HG02588 (cell line): ENCODE results near the gene TOX3.

ENCODE experiments used
- ATAC-seq: cut with Tn5 transposase; IDR thresholded peaks from one replicate; pipeline ENCODE4 v1.9.1; 2021; ENCODE audit warnings: mild to moderate bottlenecking, moderate library complexity; ENCODE audit not compliant: unreplicated experiment

Gene TOX3

GRCh38 chr16:52496051-52496876 lies 50.7 kb downstream of the TOX3 start:
- no peak for ATAC-seq

- no peak for ATAC-seq
Observed at GRCh38 chr16:52494621-52495020, 52.3 kb downstream of the TOX3 start.

GRCh38 chr16:52494145-52494544 lies 52.8 kb downstream of the TOX3 start:
- no peak for ATAC-seq

- peak; percentile 90 for ATAC-seq
Observed at GRCh38 chr16:52492789-52493357, 54.1 kb downstream of the TOX3 start.

GRCh38 chr16:52491216-52491615 lies 55.7 kb downstream of the TOX3 start:
- ATAC-seq, result no peak

GRCh38 chr16:52489894-52490293 lies 57.0 kb downstream of the TOX3 start:
- ATAC-seq, result no peak

DNA sequence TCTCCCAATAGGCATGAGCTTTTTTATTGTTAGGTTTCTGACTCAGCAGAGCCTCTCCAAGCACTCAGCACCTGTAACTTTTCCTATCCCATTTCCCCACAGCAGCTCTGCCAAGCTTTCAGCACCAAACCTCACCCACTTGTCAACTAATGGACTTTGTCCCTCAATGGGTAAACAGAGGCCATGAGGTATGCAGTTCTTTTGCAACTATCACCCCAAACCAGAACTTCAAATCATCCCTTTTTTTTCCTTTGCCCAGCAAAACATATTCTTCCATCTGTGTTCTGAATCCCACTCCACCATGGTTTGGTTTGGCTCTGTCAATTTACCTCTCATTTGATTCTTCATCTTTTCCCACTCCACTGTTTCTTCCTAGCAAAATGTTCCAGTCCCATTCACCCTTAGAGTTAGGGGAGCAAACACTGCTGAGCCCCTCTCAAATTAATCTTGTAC lies 58.1 kb downstream of the TOX3 start:
- ATAC-seq, result no peak

GRCh38 chr16:52487849-52488457 lies 59.0 kb downstream of the TOX3 start:
- ATAC-seq, result no peak

- no peak for ATAC-seq
Observed at GRCh38 chr16:52480237-52480636, 66.7 kb downstream of the TOX3 start.

- no peak for ATAC-seq
Observed at GRCh38 chr16:52476111-52476510, 70.8 kb downstream of the TOX3 start.

- ATAC-seq, result no peak
Observed at GRCh38 chr16:52474679-52475078, 72.3 kb downstream of the TOX3 start.

DNA sequence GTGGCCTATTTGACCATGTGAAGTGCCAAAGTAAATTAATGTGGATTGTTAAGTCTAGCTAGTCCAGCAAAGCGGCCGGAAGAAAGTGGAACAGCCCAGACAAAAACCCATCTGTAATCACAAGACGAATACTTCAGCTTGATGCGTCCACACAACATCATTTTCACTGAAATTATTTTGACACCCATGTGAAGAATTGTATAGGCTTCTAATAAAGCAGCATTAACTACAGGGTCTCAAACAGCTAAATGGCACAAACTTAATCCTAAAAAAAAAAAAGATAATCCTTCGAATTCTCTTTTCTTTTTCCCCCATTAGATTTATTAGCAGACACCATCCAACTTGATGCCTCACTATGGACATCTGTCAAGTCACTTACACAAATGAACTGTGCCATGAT lies 73.8 kb downstream of the TOX3 start:
- no peak for ATAC-seq

- no peak for ATAC-seq
Observed at GRCh38 chr16:52471650-52472370, 75.1 kb downstream of the TOX3 start.

DNA sequence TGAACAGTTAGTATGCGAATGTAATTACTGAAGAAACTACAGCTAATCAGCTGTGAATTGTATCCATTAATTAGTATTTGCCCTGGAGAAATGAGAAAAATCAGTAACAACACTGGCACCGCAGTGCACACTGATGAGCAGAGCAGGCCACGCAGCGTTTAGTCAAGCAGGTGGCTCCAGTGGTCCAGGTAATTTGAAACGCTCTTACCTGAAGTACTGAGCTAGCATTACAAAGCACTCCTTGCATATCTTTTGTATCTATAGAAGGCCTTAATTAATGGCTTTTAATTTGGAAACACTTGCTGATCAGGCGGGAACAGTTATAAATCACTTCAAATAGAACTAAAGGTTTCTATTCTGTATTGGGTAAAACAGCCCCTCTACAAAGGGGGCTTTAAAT lies 76.4 kb downstream of the TOX3 start:
- ATAC-seq, result no peak

DNA sequence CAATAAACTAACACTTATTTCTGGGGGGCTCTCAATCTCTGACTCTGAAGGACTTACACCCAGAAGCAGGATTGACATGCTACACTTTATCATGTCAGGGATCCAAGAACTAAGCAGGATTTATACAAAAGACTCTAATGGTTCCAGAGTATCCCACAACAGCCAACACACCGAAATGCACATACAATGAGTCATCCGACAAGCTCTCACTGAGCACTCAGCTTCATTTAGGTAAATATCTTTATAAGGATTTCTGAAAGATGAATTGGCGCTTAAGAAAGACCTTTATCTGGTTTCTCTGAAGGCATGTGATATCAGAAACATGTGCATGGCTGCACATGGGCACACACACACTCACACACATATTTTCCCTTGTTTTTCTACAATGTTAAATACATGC lies 77.2 kb downstream of the TOX3 start:
- no peak for ATAC-seq

DNA sequence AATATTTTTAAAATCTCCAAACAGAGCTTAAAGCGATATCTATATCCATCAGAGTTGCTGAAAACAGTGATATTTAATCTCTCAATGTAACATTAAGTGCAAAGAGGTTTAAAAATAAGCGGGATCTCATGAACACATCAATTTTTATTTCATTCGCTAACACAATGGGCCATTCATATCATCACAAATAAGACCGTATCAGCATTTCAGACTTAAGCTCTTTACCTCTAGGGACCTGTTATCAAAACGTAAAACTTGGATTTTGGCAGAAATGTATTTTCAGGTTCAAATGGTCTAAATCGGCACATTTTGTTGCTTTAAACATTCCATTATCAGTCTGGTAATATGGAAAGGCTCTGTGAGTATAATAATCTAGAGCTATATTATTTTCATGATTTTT lies 77.9 kb downstream of the TOX3 start:
- no peak for ATAC-seq

DNA sequence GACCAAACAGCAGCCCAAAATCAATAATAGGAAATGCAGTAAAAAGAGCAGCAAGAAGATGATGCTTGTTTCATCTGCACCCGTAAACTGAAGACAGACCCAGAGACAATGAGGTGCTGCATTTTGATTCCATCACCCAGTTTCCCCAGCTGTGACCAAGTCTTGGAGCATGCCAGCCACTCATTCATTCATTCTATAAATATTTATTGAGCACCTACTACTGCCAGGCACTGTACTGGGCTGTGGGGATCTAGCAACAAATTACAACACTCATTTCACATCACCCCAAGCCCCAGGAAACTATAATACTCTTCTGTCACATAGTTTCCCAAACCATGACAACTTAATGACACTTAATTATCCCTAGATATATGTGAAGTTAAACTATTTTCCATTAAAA lies 79.2 kb downstream of the TOX3 start:
- ATAC-seq, result no peak

GRCh38 chr16:52466994-52467393 lies 79.9 kb downstream of the TOX3 start:
- no peak for ATAC-seq

GRCh38 chr16:52465711-52466267 lies 81.2 kb downstream of the TOX3 start:
- no peak for ATAC-seq

DNA sequence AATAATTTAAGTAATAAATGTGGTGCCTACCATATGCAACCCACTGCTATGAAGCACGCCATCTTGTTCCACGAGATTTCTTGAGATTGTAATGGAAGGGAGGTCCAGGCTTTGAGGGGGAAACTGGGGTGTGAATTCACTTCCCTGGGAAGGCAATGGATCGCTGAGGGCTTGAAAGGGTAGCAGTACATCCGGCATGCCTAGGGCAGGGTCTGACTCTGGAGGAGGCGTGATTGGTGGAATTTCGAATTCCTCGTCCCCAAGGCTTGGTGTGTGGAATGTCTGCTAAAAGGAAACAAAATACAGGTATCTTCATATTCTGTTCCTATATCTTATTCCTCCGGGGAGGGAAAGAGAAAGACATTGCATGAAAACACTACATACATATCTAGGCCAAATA lies 83.0 kb downstream of the TOX3 start:
- ATAC-seq, result no peak

GRCh38 chr16:52462816-52463215 lies 84.1 kb downstream of the TOX3 start:
- ATAC-seq, result no peak
